K562 (cell line): ENCODE data around the gene AGPAT3. TPM values are rescaled to one million over a fixed set of nuclear protein-coding genes. Genes with fewer than 3 reads are reported as not detected.

ENCODE experiments used
- BRD4 ChIP-seq: fragments of 200-600 bp; sonication (generic); IDR thresholded peaks from 2 replicates; pipeline ENCODE4 v1.6.1; 2017; ENCODE audit warnings: inconsistent platforms
- CC2D1A ChIP-seq: fragments of 450-650 bp; IDR thresholded peaks from 2 replicates; pipeline ENCODE4 v1.6.1; 2017; ENCODE audit warnings: mild to moderate bottlenecking
- CHD2 ChIP-seq: IDR thresholded peaks from 2 replicates; pipeline ENCODE4 v1.6.1; 2011; ENCODE audit warnings: low read depth, low read length
- DMBX1 ChIP-seq: fragments of 250-450 bp; sonication (Bioruptor Pico); IDR thresholded peaks from 2 replicates; pipeline ENCODE4 v1.8.0; 2022; ENCODE audit warnings: inconsistent platforms, mild to moderate bottlenecking, moderate library complexity, borderline replicate concordance
- E2F3 ChIP-seq: fragments of 250-450 bp; sonication (Bioruptor Pico); IDR thresholded peaks from 2 replicates; pipeline ENCODE4 v1.4.0; 2020; ENCODE audit warnings: mild to moderate bottlenecking
- FOXP1 ChIP-seq: sonication (generic); formaldehyde crosslinking; IDR thresholded peaks from 2 replicates; pipeline ENCODE4 v1.8.0; 2022; ENCODE audit warnings: mild to moderate bottlenecking, missing genetic modification reagents
- KDM4B ChIP-seq, 2 experiments: fragments of 450-650 bp in 1 of 2; sonication (generic) in 1 of 2; IDR thresholded peaks; 2 replicates each; pipeline ENCODE4 v1.6.1; 2016 to 2017; ENCODE audit warnings: borderline replicate concordance in 2 of 2, antibody characterized with exemption in 1 of 2, low read depth in 1 of 2, mild to moderate bottlenecking in 1 of 2
- MCM2 ChIP-seq: fragments of 450-650 bp; IDR thresholded peaks from 2 replicates; pipeline ENCODE4 v1.6.1; 2017; ENCODE audit warnings: low read depth, mild to moderate bottlenecking
- MTA3 ChIP-seq: fragments of 450-650 bp; formaldehyde crosslinking; IDR thresholded peaks from 2 replicates; pipeline ENCODE4 v1.6.1; 2017; ENCODE audit warnings: mild to moderate bottlenecking, borderline replicate concordance
- MYBL2 ChIP-seq, 2 experiments: fragments of 450-650 bp in 1 of 2; sonication (generic) in 1 of 2; formaldehyde crosslinking in 1 of 2; IDR thresholded peaks; 2 replicates each; pipeline versions ENCODE4 v1.6.1 to v1.8.1; 2017 to 2022; ENCODE audit warnings: borderline replicate concordance in 1 of 2, inconsistent platforms in 1 of 2, low read depth in 1 of 2, mild to moderate bottlenecking in 1 of 2, missing genetic modification reagents in 1 of 2, moderate library complexity in 1 of 2
- NBN ChIP-seq: fragments of 450-650 bp; IDR thresholded peaks from 2 replicates; pipeline ENCODE4 v1.6.1; 2016; ENCODE audit warnings: low read depth, mild to moderate bottlenecking
- NCOA1 ChIP-seq: fragments of 450-650 bp; IDR thresholded peaks from 2 replicates; pipeline ENCODE4 v1.6.1; 2016; ENCODE audit warnings: low read depth
- NCOR1 ChIP-seq: fragments of 450-650 bp; IDR thresholded peaks from 2 replicates; pipeline ENCODE4 v1.6.1; 2016; ENCODE audit warnings: mild to moderate bottlenecking, moderate library complexity
- NFE2 ChIP-seq: IDR thresholded peaks from 2 replicates; pipeline ENCODE4 v1.6.1; 2014; ENCODE audit warnings: antibody characterized with exemption, low read depth
- NFRKB ChIP-seq: fragments of 450-650 bp; IDR thresholded peaks from 2 replicates; pipeline ENCODE4 v1.6.1; 2016; ENCODE audit warnings: low read depth
- PHF8 ChIP-seq: fragments of 200-600 bp; sonication (generic); IDR thresholded peaks from 2 replicates; pipeline ENCODE4 v1.6.1; 2012; ENCODE audit warnings: mixed run types, mild to moderate bottlenecking, inconsistent platforms, low read length, moderate library complexity, borderline replicate concordance
- PTBP1 ChIP-seq: fragments of 200-400 bp; formaldehyde crosslinking; IDR thresholded peaks from 2 replicates; pipeline ENCODE4 v1.6.1; 2017; ENCODE audit warnings: low read depth, low read length
- RAD51 ChIP-seq: fragments of 450-650 bp; IDR thresholded peaks from 2 replicates; pipeline ENCODE4 v1.7.1; 2016; ENCODE audit warnings: low read depth, mild to moderate bottlenecking, borderline replicate concordance
- SMAD4 ChIP-seq: fragments of 250-450 bp; sonication (Bioruptor Pico); conservative IDR thresholded peaks from 2 replicates; pipeline ENCODE4 v1.8.0; 2021; ENCODE audit warnings: inconsistent platforms, mild to moderate bottlenecking, moderate library complexity
- YBX1 ChIP-seq: fragments of 450-650 bp; IDR thresholded peaks from 2 replicates; pipeline ENCODE4 v1.7.1; 2016; ENCODE audit warnings: mild to moderate bottlenecking
- ZNF224 ChIP-seq: sonication (generic); formaldehyde crosslinking; IDR thresholded peaks from 2 replicates; pipeline ENCODE4 v1.8.0; 2022; ENCODE audit warnings: mild to moderate bottlenecking, missing genetic modification reagents
- ZNF507 ChIP-seq: conservative IDR thresholded peaks from 2 replicates; pipeline ENCODE4 v1.6.1; 2017; ENCODE audit warnings: missing genetic modification characterization, missing compliant biosample characterization
- ZNF644 ChIP-seq: fragments of 200-800 bp; sonication (Bioruptor generic); IDR thresholded peaks from 2 replicates; pipeline ENCODE4 v1.6.1; 2016; ENCODE audit warnings: low read depth, missing genetic modification characterization, missing compliant biosample characterization
- ZSCAN32 ChIP-seq: fragments of 450-650 bp; formaldehyde crosslinking; IDR thresholded peaks from 2 replicates; pipeline ENCODE4 v1.4.0; 2020; ENCODE audit warnings: mild to moderate bottlenecking, moderate library complexity
- polyA plus RNA-seq, 8 experiments: library from polyadenylated mRNA; depleted of rRNA in 4 of 8; stranded (reverse) in 5 of 8; unstranded in 3 of 8; fragments of >200 nt; fragmentation: Nextera tagmentation in 2 of 8; fragmentation: Illumina TruSeq in 1 of 8; extraction: Ambion mirVana in 2 of 8; extraction: Trizol in 1 of 8; gene quantifications; 2 replicates each; pipeline versions ENCODE4 v1.2.1 to v1.2.3, GENCODE V29; 2011 to 2014; ENCODE audit warnings: inconsistent platforms in 1 of 8, missing spikeins in 1 of 8
- total RNA-seq, 7 experiments: library from RNA; depleted of rRNA in 6 of 7; stranded (reverse); fragments of >200 nt in 6 of 7; fragmentation: Illumina TruSeq in 2 of 7; extraction: Trizol in 2 of 7; gene quantifications; 2 replicates each; pipeline versions ENCODE4 v1.2.1 to v1.2.3, GENCODE V29; 2011 to 2021; ENCODE audit warnings: low replicate concordance in 1 of 7
- TF ChIP-seq, protein P1 (sequence below): sonication (generic); formaldehyde crosslinking; IDR thresholded peaks from 2 replicates; pipeline ENCODE4 v1.8.0; 2022; ENCODE audit warnings: mild to moderate bottlenecking, missing genetic modification reagents

AGPAT3 gene
- total and polyA plus RNA-seq, 9 of the 15 experiments (the other 6 are each of a cell fraction or from before 2014, with no cell fraction given): 1.5 to 88.4 (median 35.7) TPM

DNA sequence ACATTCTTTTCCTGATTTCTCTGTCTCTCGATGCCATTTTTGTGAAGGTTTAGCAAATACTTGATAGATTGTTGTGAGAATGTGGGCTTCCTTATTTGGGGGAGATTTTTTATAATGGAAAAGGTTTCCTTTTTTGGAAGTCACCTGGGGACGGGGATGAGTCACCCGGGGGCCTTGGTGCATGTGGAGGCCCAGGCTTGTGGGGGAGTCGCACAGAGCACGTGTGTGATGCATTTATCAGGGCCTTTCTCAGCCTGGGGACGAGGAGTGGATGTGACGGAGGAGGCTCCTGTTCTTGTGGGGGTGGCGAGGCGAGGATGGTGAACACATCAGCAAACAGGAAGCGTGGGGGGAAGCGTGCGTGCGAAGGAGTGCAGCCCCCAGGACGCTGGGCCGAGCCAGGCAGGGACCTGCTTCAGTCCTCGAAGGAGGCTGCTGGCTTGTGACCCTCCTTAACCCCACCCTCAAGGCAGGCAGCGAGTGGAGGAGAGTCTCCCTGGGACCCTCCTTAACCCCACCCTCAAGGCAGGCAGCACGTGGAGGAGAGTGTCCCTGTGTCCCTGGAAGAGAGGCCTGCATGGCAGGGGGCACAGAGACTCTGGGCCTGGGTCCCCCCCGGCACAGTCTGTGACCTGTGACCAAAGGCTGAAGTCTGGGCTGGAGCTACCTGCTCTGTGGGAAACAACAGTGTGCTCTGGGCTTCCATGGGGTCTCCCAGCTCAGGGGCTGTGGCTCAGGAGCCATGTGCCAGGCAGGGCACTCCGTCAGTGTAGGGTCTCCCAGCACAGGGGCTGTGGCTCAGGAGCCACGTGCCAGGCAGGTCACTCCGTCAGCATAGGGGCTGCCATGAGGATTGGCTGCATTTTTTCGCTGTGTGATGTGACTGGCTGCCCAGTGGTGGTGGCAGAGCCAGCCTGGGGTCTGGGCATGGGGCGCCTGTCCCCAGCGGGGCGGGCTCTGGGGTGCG, 57.2 kb downstream of the AGPAT3 start (continued):
- no peak; the same call in 1 of the 2 replicates for TF ChIP-seq DMBX1 (CRISPR knock-in tag)
- 0 out of 2 replicates have a peak, but pooled peaks have one; percentile 28 for TF ChIP-seq E2F3 (CRISPR knock-in tag)
- TF ChIP-seq NFRKB: peak; percentile 61
- no peak for TF ChIP-seq ZSCAN32 (CRISPR knock-in tag)
- TF ChIP-seq PHF8: peak; percentile 26; the same call in 1 of the 2 replicates
- 0 out of 2 replicates have a peak, but pooled peaks have one; percentile 19 for TF ChIP-seq CHD2
- TF ChIP-seq MTA3: peak; percentile 92
- TF ChIP-seq ZNF224 (CRISPR knock-in tag): no peak
- no peak; the same call in 1 of the 2 replicates for TF ChIP-seq NCOR1
- peak; percentile 57 for TF ChIP-seq BRD4
- TF ChIP-seq KDM4B (IDR thresholded peaks at IDR 0.05; ENCODE audit: borderline replicate concordance in 2 of 2, low read depth in 1 of 2): peak in 1 of 2 experiments; percentile 72; a peak in 1 of 4 replicates
- peak; percentile 57; the same call in 1 of the 2 replicates for TF ChIP-seq RAD51
- TF ChIP-seq, protein P1, sequence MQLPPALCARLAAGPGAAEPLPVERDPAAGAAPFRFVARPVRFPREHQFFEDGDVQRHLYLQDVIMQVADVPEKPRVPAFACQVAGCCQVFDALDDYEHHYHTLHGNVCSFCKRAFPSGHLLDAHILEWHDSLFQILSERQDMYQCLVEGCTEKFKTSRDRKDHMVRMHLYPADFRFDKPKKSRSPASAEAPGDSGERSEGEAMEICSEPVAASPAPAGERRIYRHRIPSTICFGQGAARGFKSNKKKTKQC (CRISPR knock-in tag): peak; percentile 52; the same call in 1 of the 2 replicates
- 0 out of 2 replicates have a peak, but pooled peaks have one; percentile 62 for TF ChIP-seq PTBP1
- no peak for TF ChIP-seq CC2D1A
- no peak for TF ChIP-seq ZNF507 (tag)
- TF ChIP-seq ZNF644 (tag): peak; percentile 73; the same call in 1 of the 2 replicates
- peak; percentile 85 for TF ChIP-seq NCOA1
- no peak for TF ChIP-seq MYBL2 (IDR thresholded peaks at IDR 0.05; ENCODE audit: low read depth)
- TF ChIP-seq MYBL2 (CRISPR knock-in tag; IDR thresholded peaks at IDR 0.05; ENCODE audit: borderline replicate concordance): no peak
- no peak for TF ChIP-seq MCM2
- TF ChIP-seq NBN: peak; percentile 84
- peak; percentile 64 for TF ChIP-seq SMAD4 (CRISPR knock-in tag)
- peak; percentile 49 for TF ChIP-seq NFE2
- no peak for TF ChIP-seq YBX1
- no peak for TF ChIP-seq FOXP1
